ENCODE results near the gene LMF1.

LMF1 gene

DNA sequence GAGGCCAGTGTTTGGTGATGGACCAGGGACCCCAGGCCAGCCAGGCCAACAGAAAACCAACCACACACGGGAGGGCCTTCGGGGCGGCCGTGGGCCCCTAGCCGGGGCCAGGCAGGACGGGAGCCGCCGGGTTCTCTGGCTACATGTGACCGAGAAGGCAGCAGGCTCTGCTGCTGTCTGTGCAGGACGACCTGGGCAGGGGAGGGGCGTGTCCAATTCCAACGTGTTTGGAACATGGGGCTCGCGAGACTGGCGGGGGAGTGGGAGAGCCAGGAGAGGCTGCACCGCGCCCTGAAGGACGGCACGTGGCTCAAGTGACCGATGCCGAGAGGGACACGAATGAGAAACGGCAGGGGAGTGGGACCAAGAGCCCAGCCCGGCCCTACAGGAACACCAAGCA lies 75.4 kb downstream of the LMF1 start:
- DNase-seq (ENCODE audit: low read depth, low spot score), result no peak
- no peak overlapping the region for H3K4me3 ChIP-seq (ENCODE audit: low read depth, low read length)
- TF ChIP-seq, protein P1, sequence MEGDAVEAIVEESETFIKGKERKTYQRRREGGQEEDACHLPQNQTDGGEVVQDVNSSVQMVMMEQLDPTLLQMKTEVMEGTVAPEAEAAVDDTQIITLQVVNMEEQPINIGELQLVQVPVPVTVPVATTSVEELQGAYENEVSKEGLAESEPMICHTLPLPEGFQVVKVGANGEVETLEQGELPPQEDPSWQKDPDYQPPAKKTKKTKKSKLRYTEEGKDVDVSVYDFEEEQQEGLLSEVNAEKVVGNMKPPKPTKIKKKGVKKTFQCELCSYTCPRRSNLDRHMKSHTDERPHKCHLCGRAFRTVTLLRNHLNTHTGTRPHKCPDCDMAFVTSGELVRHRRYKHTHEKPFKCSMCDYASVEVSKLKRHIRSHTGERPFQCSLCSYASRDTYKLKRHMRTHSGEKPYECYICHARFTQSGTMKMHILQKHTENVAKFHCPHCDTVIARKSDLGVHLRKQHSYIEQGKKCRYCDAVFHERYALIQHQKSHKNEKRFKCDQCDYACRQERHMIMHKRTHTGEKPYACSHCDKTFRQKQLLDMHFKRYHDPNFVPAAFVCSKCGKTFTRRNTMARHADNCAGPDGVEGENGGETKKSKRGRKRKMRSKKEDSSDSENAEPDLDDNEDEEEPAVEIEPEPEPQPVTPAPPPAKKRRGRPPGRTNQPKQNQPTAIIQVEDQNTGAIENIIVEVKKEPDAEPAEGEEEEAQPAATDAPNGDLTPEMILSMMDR (IDR thresholded peaks at IDR 0.05; ENCODE audit: low read depth, low read length), result no peak
- in situ Hi-C loops (cut with HindIII; ENCODE audit: low sequenced_read_pairs), result no loop called here

DNA sequence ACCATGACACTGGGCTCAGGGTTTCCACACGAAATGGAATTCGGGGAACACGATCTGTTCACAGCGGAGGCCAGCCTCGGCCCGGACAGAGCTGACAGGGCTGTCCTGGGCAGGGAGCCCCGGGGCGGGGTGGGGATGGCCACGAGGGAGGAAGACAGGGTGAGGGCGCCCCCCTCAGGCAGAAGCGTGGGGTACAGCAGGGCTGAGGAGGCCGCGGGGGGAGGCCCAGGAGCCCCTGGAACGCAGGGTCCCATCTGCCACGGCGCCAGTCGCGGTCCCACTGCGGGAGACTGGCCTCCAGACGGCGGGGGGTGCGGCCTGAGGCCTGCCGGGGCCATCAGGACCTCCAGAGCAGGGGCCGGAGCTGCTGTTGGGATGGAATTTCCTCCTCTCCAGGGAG lies 75.9 kb downstream of the LMF1 start:
- no peak for DNase-seq (ENCODE audit: low read depth, low spot score)
- no peak overlapping the region for H3K4me3 ChIP-seq (ENCODE audit: low read depth, low read length)
- TF ChIP-seq, protein P1 (IDR thresholded peaks at IDR 0.05; ENCODE audit: low read depth, low read length), result no peak
- in situ Hi-C loops (cut with HindIII; ENCODE audit: low sequenced_read_pairs), result no loop called here

DNA sequence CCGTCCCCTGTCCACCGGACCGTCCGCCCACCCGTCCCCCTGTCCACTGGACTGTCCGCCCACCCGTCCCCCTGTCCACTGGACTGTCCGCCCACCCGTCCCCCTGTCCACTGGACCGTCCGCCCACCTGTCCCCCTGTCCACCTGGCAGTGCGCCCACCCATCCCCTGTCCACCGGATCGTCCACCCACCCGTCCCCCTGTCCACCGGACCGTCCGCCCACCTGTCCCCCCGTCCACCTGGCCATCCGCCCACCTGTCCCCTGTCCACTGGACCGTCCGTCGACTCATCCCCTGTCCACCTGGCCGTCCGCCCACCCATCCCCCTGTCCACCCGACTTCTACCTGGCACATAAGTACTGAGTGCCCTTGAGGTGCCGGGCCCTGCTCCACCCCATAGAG lies 76.6 kb downstream of the LMF1 start:
- TF ChIP-seq, protein P1 (IDR thresholded peaks at IDR 0.05; ENCODE audit: low read depth, low read length), result no peak
- H3K4me3 ChIP-seq (ENCODE audit: low read depth, low read length), result no peak overlapping the region
- DNase-seq (ENCODE audit: low read depth, low spot score), result no peak
- in situ Hi-C loops (cut with HindIII; ENCODE audit: low sequenced_read_pairs), result no loop called here

DNA sequence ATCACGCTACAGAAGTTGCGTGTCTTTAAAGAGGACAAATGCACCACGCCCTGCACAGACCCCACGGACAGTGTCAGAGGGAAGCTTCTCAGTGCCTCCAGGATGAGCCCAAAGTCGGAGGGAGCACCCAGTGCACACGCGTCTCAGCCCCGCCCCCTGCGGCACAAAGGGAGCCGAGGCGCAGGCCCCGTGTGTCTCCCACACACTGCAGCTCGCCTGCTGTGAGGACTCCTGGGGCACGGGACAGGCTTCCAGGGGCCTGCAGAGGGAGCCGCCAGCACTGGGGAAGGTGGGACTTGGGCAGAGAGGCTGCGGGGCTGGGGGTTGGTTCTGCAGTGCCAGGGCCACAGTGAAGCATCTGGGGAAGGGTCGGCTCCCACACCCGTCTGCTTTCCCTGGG lies 77.4 kb downstream of the LMF1 start:
- no peak overlapping the region for H3K4me3 ChIP-seq (ENCODE audit: low read depth, low read length)
- in situ Hi-C loops (cut with HindIII; ENCODE audit: low sequenced_read_pairs), result no loop called here
- no peak for DNase-seq (ENCODE audit: low read depth, low spot score)
- TF ChIP-seq, protein P1 (IDR thresholded peaks at IDR 0.05; ENCODE audit: low read depth, low read length), result no peak

DNA sequence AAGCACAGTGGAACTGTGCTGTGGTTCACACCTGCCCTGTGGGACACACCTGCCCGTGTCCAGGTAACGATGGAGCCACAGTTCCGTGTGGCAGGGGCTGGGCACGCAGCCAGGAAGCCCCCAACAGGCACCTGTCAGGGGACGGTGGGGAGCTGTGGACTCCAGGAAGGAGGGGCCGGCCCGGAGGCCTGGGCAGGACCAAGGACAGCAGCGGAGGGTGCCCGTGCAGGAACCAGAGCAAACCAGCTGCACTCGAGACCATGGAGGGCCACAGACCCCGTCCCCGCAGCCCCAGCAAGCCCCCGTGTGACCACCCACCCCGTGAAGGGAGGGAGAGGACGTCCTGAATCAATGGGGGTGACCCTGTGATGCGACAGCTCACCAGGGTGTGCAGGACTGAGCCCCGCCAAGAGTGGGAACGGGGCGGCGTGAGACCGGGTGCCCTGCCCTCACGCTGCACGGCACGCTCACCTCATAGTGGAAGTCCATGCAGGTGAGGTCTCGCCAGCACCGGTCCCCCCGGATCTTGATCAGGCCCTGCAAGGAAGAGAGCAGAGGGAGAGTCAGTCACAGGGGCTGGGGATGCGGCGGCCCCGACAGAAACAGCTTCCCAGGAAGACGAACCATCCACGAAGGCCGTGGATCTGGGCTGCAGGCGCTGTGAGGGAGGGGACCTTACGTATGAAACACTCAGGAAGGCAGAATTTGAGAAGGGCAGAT lies 78.1 kb downstream of the LMF1 start:
- TF ChIP-seq, protein P1 (IDR thresholded peaks at IDR 0.05; ENCODE audit: low read depth, low read length), result no peak
- H3K4me3 ChIP-seq (ENCODE audit: low read depth, low read length), result no peak overlapping the region
- no peak for DNase-seq (ENCODE audit: low read depth, low spot score)
- in situ Hi-C loops (cut with HindIII; ENCODE audit: low sequenced_read_pairs), result no loop called here

DNA sequence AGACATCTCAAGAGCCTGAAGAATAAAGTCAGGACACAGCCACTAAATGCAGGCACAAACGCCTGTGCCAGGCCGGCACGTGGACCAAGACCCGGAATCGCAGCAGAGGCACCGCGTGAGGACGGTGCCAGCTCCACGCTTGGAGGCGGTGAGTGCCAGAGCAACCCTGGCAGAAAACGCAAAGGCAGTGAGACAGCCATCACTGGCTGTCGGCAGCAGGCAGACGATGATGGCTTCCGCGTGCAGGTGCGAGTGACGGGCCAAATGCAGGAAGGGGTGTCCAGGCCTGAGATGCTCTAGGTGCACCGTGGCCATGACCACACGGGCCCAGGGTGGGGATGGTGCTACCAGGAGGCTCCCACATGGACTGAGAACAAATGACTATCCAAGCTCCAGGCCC lies 78.8 kb downstream of the LMF1 start:
- no peak overlapping the region for H3K4me3 ChIP-seq (ENCODE audit: low read depth, low read length)
- TF ChIP-seq, protein P1 (IDR thresholded peaks at IDR 0.05; ENCODE audit: low read depth, low read length), result no peak
- no peak for DNase-seq (ENCODE audit: low read depth, low spot score)
- in situ Hi-C loops (cut with HindIII; ENCODE audit: low sequenced_read_pairs), result no loop called here

All from astrocyte of the spinal cord (primary cell).